HEK293 (cell line): ENCODE measurements around the gene SNX7.

ENCODE experiments used
- CTCF ChIA-PET: fragments of 350-600 bp; formaldehyde crosslinking; extraction: SDS; loops from one replicate; lab custom pipeline; 2021; ENCODE audit warnings: antibody characterized with exemption; lab: Yijun Ruan, JAX
- POLR2A ChIA-PET: fragments of 300-600 bp; formaldehyde crosslinking; extraction: SDS; loops from one replicate; lab custom pipeline; 2020; ENCODE audit warnings: antibody characterized with exemption, inconsistent platforms; lab: Yijun Ruan, JAX
- H3K27ac ChIP-seq: fragments of 200-500 bp; sonication (Bioruptor generic); 2 replicates; pipeline ENCODE4 v1.5.1; 2014; ENCODE audit warnings: low read depth, low read length, control low read depth, inconsistent platforms; ENCODE audit errors: extremely low read depth
- H3K36me3 ChIP-seq, 2 experiments: fragments of 200-500 bp in 1 of 2; sonication (Bioruptor generic) in 1 of 2; 1 replicate in 1 of 2; 2 replicates in 1 of 2; pipeline ENCODE4 v1.5.1; 2014 to 2017; ENCODE audit warnings: inconsistent platforms in 2 of 2, low read length in 2 of 2; ENCODE audit not compliant: control insufficient read depth in 2 of 2, insufficient read depth in 1 of 2
- H3K4me1 ChIP-seq: fragments of 200-500 bp; sonication (Bioruptor generic); 2 replicates; pipeline ENCODE4 v1.5.1; 2014; ENCODE audit warnings: mild to moderate bottlenecking, low read length, inconsistent platforms; ENCODE audit not compliant: control insufficient read depth, insufficient read depth
- H3K4me3 ChIP-seq: 2 replicates; pipeline ENCODE4 v1.5.1; 2011; ENCODE audit warnings: low read depth, mild to moderate bottlenecking, control low read depth, low read length, moderate library complexity
- H3K9me3 ChIP-seq: fragments of 200-500 bp; sonication (Bioruptor generic); 2 replicates; pipeline ENCODE4 v1.5.1; 2014; ENCODE audit warnings: low read depth, low read length, inconsistent platforms; ENCODE audit not compliant: control insufficient read depth, insufficient read depth
- GFI1B ChIP-seq: fragments of 450-650 bp; formaldehyde crosslinking; IDR thresholded peaks from 2 replicates; pipeline ENCODE4 v1.5.1; 2016; ENCODE audit warnings: missing biosample characterization, missing genetic modification characterization
- IKZF3 ChIP-seq: fragments of 450-650 bp; IDR thresholded peaks from 2 replicates; pipeline ENCODE4 v1.5.0; 2018; ENCODE audit warnings: missing biosample characterization, mild to moderate bottlenecking, missing genetic modification characterization, moderate library complexity
- INSM2 ChIP-seq: fragments of 450-650 bp; formaldehyde crosslinking; IDR thresholded peaks from 2 replicates; pipeline ENCODE4 v1.5.1; 2016; ENCODE audit warnings: missing biosample characterization, missing genetic modification characterization
- PRDM6 ChIP-seq: fragments of 450-650 bp; formaldehyde crosslinking; IDR thresholded peaks from 2 replicates; pipeline ENCODE4 v1.5.1; 2017; ENCODE audit warnings: missing biosample characterization, missing genetic modification characterization
- REST ChIP-seq: fragments of 450-650 bp; formaldehyde crosslinking; IDR thresholded peaks from 2 replicates; pipeline ENCODE4 v1.5.1; 2016; ENCODE audit warnings: missing biosample characterization, missing genetic modification characterization
- ZBTB10 ChIP-seq: fragments of 450-650 bp; formaldehyde crosslinking; IDR thresholded peaks from 2 replicates; pipeline ENCODE4 v1.5.1; 2016; ENCODE audit warnings: missing biosample characterization, missing genetic modification characterization
- ZBTB11 ChIP-seq: fragments of 450-650 bp; formaldehyde crosslinking; conservative IDR thresholded peaks from 2 replicates; pipeline ENCODE4 v1.5.1; 2016; ENCODE audit warnings: low read depth, missing biosample characterization, missing genetic modification characterization
- ZBTB20 ChIP-seq: fragments of 450-650 bp; formaldehyde crosslinking; IDR thresholded peaks from 2 replicates; pipeline ENCODE4 v1.5.1; 2016; ENCODE audit warnings: missing biosample characterization, missing genetic modification characterization
- ZBTB21 ChIP-seq: fragments of 450-650 bp; formaldehyde crosslinking; IDR thresholded peaks from 2 replicates; pipeline ENCODE4 v1.5.1; 2017; ENCODE audit warnings: missing biosample characterization, missing genetic modification characterization
- ZBTB7A ChIP-seq: fragments of 450-650 bp; formaldehyde crosslinking; IDR thresholded peaks from 2 replicates; pipeline ENCODE4 v1.5.1; 2016; ENCODE audit warnings: low read depth, missing biosample characterization, missing genetic modification characterization
- ZEB2 ChIP-seq: fragments of 450-650 bp; formaldehyde crosslinking; IDR thresholded peaks from 2 replicates; pipeline ENCODE4 v1.5.1; 2016; ENCODE audit warnings: missing biosample characterization, missing genetic modification characterization
- ZNF140 ChIP-seq: fragments of 450-650 bp; formaldehyde crosslinking; IDR thresholded peaks from 2 replicates; pipeline ENCODE4 v1.5.1; 2016; ENCODE audit warnings: missing biosample characterization, missing genetic modification characterization
- ZNF184 ChIP-seq: fragments of 450-650 bp; IDR thresholded peaks from 2 replicates; pipeline ENCODE4 v1.5.1; 2018; ENCODE audit warnings: missing biosample characterization, mild to moderate bottlenecking, missing genetic modification characterization
- ZNF211 ChIP-seq: fragments of 450-650 bp; formaldehyde crosslinking; IDR thresholded peaks from 2 replicates; pipeline ENCODE4 v1.5.1; 2016; ENCODE audit warnings: low read depth, missing biosample characterization, missing genetic modification characterization
- ZNF26 ChIP-seq: fragments of 450-650 bp; formaldehyde crosslinking; IDR thresholded peaks from 2 replicates; pipeline ENCODE4 v1.5.1; 2016; ENCODE audit warnings: missing biosample characterization, missing genetic modification characterization
- ZNF302 ChIP-seq: fragments of 450-650 bp; formaldehyde crosslinking; IDR thresholded peaks from 2 replicates; pipeline ENCODE4 v1.5.1; 2016; ENCODE audit warnings: missing biosample characterization, missing genetic modification characterization, low read depth
- ZNF433 ChIP-seq: fragments of 450-650 bp; formaldehyde crosslinking; IDR thresholded peaks from 2 replicates; pipeline ENCODE4 v1.5.1; 2016; ENCODE audit warnings: missing biosample characterization, missing genetic modification characterization, low read depth
- ZNF530 ChIP-seq: fragments of 450-650 bp; formaldehyde crosslinking; IDR thresholded peaks from 2 replicates; pipeline ENCODE4 v1.5.1; 2016; ENCODE audit warnings: low read depth, missing biosample characterization, missing genetic modification characterization
- ZNF596 ChIP-seq: fragments of 450-650 bp; IDR thresholded peaks from 2 replicates; pipeline ENCODE4 v1.5.0; 2018; ENCODE audit warnings: missing biosample characterization, mild to moderate bottlenecking, missing genetic modification characterization, moderate library complexity
- ZNF660 ChIP-seq: fragments of 450-650 bp; IDR thresholded peaks from 2 replicates; pipeline ENCODE4 v1.5.1; 2018; ENCODE audit warnings: missing biosample characterization, mild to moderate bottlenecking, missing genetic modification characterization
- ZSCAN23 ChIP-seq: fragments of 450-650 bp; formaldehyde crosslinking; IDR thresholded peaks from 2 replicates; pipeline ENCODE4 v1.5.1; 2016; ENCODE audit warnings: missing biosample characterization, missing genetic modification characterization

The SNX7 gene

GRCh38 chr1:98766255-98766654 is 104.7 kb downstream of the SNX7 start:
- no peaks in the 10 kb centered on the region for H3K36me3 ChIP-seq
- no peak for TF ChIP-seq ZNF211 (tag by site-specific recombination)
- no peak for TF ChIP-seq ZBTB11 (tag by site-specific recombination)
- TF ChIP-seq ZBTB10 (tag by site-specific recombination) = no peak
- TF ChIP-seq IKZF3 (tag by site-specific recombination) = no peak
- no peak for TF ChIP-seq ZNF140 (tag by site-specific recombination)
- TF ChIP-seq, all 188 proteins: peak for 0
- Histone ChIP-seq H3K4me3 (no peak overlapping the region), H3K9me3 (no peaks in the 10 kb centered on the region), H3K27ac (no peak overlapping the region), H3K4me1 (no peaks in the 10 kb centered on the region)
- ChIA-PET POLR2A (no interaction called here), CTCF (interaction anchor here (0.8 kb wide), 1 partner anchor 28 kb away, joined by 3 read pairs; no protein-coding TSS in a partner anchor)

- Histone ChIP-seq H3K27ac (no peak overlapping the region), H3K36me3 (no peaks in the 10 kb centered on the region), H3K9me3 (no peaks in the 10 kb centered on the region), H3K4me3 (no peak overlapping the region), H3K4me1 (no peaks in the 10 kb centered on the region)
- ChIA-PET POLR2A (no interaction called here), CTCF (no interaction called here)
- TF ChIP-seq GFI1B (tag by site-specific recombination) (no peak), ZBTB21 (no peak), ZEB2 (tag by site-specific recombination) (no peak), ZNF433 (tag by site-specific recombination) (no peak), ZSCAN23 (tag by site-specific recombination) (no peak), ZBTB20 (no peak), PRDM6 (tag by site-specific recombination) (no peak), INSM2 (tag by site-specific recombination) (no peak), ZNF302 (tag by site-specific recombination) (no peak), ZNF530 (tag by site-specific recombination) (no peak), ZNF26 (tag by site-specific recombination) (no peak), REST (tag by site-specific recombination) (no peak), ZNF660 (tag by site-specific recombination) (no peak), ZNF184 (tag by site-specific recombination) (no peak), ZNF596 (tag by site-specific recombination) (no peak), ZBTB7A (tag by site-specific recombination) (no peak)
Measured at GRCh38 chr1:98769162-98769561, 107.6 kb downstream of the SNX7 start.
